Activated CD4-positive, alpha-beta T cell treated with anti-CD3 and anti-CD28 coated beads for 48 hours (primary cell): ENCODE results near the gene ITGB2.

ENCODE experiments used
- DNase-seq: peaks from one replicate; pipeline ENCODE4 v3.0.0-alpha.2; 2020

Gene ITGB2

GRCh38 chr21:44907966-44908895, 12.5 kb downstream of the ITGB2 start:
- DNase-seq, result no peak

GRCh38 chr21:44907225-44907965, 13.3 kb downstream of the ITGB2 start:
- DNase-seq, result no peak

GRCh38 chr21:44905728-44906090, 15.0 kb downstream of the ITGB2 start:
- DNase-seq, result no peak

- no peak for DNase-seq
Measured at GRCh38 chr21:44905016-44905727, 15.5 kb downstream of the ITGB2 start.

GRCh38 chr21:44904141-44904923, 16.4 kb downstream of the ITGB2 start:
- DNase-seq, result no peak

GRCh38 chr21:44903689-44904088, 17.0 kb downstream of the ITGB2 start:
- DNase-seq, result no peak

- DNase-seq, result no peak
Measured at GRCh38 chr21:44903050-44903685, 17.5 kb downstream of the ITGB2 start.

- DNase-seq, result no peak
Measured at GRCh38 chr21:44902268-44903049, 18.2 kb downstream of the ITGB2 start.

GRCh38 chr21:44901391-44902074, 19.2 kb downstream of the ITGB2 start:
- no peak for DNase-seq

GRCh38 chr21:44900559-44901251, 20.0 kb downstream of the ITGB2 start:
- DNase-seq, result no peak

GRCh38 chr21:44899768-44900558, 20.7 kb downstream of the ITGB2 start:
- DNase-seq, result no peak

GRCh38 chr21:44898851-44899767, 21.6 kb downstream of the ITGB2 start:
- DNase-seq, result no peak

GRCh38 chr21:44898011-44898488, 22.6 kb downstream of the ITGB2 start:
- no peak for DNase-seq

GRCh38 chr21:44897326-44898010, 23.2 kb downstream of the ITGB2 start:
- DNase-seq, result peak; percentile 19

GRCh38 chr21:44896561-44897286, 24.0 kb downstream of the ITGB2 start:
- no peak for DNase-seq

- DNase-seq, result no peak
Measured at GRCh38 chr21:44895859-44896258, 24.8 kb downstream of the ITGB2 start.
